Activated naive CD4-positive, alpha-beta T cell treated with anti-CD3 and anti-CD28 coated beads, Interleukin-2, amount 50 U/mL, for 24 hours (primary cell): ENCODE measurements around the gene S100A4.
"Not testable (repeated sequence)": the region's sequence is repeated elsewhere in the genome, so short reads cannot be mapped to it uniquely, and the experiment has no call there.

Source experiments
- H3K27ac Mint-ChIP-seq: one replicate; pipeline ENCODE4 v1.8.0; 2021; ENCODE audit warnings: mild to moderate bottlenecking, mixed read lengths
- H3K27me3 Mint-ChIP-seq: one replicate; pipeline ENCODE4 v1.8.0; 2021; ENCODE audit warnings: mixed read lengths
- H3K36me3 Mint-ChIP-seq: one replicate; pipeline ENCODE4 v1.8.0; 2021; ENCODE audit warnings: mixed read lengths
- H3K4me1 Mint-ChIP-seq: one replicate; pipeline ENCODE4 v1.8.0; 2021; ENCODE audit warnings: mixed read lengths
- H3K4me3 Mint-ChIP-seq: one replicate; pipeline ENCODE4 v1.8.0; 2021; ENCODE audit warnings: mild to moderate bottlenecking, mixed read lengths
- H3K9me3 Mint-ChIP-seq: one replicate; pipeline ENCODE4 v1.8.0; 2021; ENCODE audit warnings: mixed read lengths

The S100A4 gene

DNA sequence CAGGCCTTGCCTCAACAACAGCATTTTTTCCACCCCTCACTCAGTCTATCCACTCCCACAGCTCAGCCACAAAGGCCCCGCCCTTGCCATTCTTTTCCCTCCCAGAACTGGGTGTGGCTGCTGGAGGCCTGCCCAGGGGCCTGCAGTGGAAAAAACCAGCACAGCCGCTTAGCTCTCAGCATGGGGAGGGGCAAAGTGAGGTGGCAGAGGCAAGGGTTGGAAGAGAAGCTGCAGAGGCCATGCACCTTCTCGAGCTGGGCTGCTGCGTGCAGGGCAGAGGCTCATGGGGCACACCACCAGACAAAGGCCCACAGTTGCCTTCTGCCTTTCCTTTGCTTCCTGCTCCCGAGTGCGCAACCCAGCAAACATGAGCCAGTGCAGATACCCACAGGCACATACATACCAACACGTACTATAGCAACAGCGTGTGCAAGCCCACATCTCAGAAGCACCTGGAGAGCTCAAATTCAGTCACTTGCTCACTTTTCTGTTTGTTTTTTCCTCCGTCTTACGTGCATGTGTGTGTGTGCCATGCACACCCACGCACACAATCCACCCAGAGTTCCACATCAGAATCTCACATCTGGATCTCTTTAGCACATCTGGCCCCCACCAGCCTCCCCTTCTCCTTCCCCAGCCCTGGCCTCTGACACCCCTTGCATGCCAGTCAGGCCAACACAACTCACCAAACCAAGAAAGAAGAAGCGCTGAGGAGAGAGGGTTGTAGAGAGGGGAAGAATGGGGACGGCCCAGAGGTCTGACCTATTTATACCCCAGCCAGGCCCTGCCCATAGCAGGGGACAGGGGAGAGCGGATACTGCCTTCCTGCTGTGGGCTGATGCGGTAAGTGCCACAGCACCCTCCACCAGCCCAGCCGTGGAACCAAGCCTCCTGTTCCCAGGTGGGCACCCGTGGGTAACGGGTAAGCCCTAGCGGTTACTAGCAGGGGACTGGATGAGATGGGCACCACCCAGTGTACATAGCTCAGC, at the start of gene S100A4:
S100A4 (minus strand) TSS at position 740 of the 989 bp plus-strand sequence. CDS start 1,012 bp downstream, outside the sequence.
- no peaks in the 10 kb centered on the region for H3K27me3 Mint-ChIP-seq
- H3K27ac Mint-ChIP-seq, result peak within 1 kb of the TSS; percentile 89
- H3K4me3 Mint-ChIP-seq, result peak within 1 kb of the TSS; percentile 77
- H3K4me1 Mint-ChIP-seq, result peaks cover 69% of the 10 kb centered on the region
- H3K36me3 Mint-ChIP-seq, result peaks cover 3% of the 10 kb centered on the region
- no peaks in the 10 kb centered on the region for H3K9me3 Mint-ChIP-seq

DNA sequence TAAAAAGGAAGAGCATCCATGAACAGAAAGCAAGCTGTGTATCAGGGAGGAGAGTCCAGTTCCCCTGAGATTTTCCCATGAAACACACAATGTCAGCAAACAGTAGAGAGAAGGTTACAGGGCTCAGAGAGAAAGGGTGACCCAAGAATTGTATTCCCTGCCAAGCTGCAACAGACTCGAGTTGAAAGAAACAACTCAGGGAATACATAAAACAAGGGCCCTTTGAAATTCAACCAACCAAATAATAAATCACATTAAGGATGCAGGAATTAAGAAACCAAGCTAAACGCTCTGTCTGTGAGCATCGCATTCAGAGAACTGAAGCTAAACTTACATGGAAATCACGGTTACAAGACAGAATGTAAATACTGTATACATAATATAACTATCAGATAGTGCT, 47.1 kb upstream of the S100A4 start:
- no peaks in the 10 kb centered on the region for H3K27me3 Mint-ChIP-seq
- no peaks in the 10 kb centered on the region for H3K36me3 Mint-ChIP-seq
- H3K4me3 Mint-ChIP-seq, result no peak overlapping the region
- no peaks in the 10 kb centered on the region for H3K9me3 Mint-ChIP-seq
- no peak overlapping the region for H3K27ac Mint-ChIP-seq
- no peaks in the 10 kb centered on the region for H3K4me1 Mint-ChIP-seq

DNA sequence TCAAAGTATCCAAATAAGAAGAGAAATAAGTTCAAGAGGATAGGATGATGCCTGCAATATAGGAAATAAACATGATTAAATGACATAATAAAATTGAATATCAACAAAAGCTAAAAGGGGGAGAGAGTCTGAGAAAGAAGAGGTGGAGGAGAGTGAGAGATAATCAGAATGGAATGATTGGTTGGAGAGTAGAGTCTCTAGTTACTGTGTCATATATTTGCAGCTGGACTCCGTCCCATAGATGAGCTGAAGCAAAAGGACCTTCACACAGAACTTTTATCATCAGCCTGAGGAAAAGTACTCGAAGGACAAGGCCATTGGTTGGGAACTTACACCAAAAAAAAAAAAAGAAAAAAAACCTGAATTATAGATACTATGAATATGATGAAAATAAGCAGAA, 42.9 kb upstream of the S100A4 start:
- Mint-ChIP-seq H3K36me3 (no peaks in the 10 kb centered on the region), H3K9me3 (no peaks in the 10 kb centered on the region), H3K4me1 (no peaks in the 10 kb centered on the region), H3K4me3 (no peak overlapping the region), H3K27me3 (no peaks in the 10 kb centered on the region), H3K27ac (no peak overlapping the region)

DNA sequence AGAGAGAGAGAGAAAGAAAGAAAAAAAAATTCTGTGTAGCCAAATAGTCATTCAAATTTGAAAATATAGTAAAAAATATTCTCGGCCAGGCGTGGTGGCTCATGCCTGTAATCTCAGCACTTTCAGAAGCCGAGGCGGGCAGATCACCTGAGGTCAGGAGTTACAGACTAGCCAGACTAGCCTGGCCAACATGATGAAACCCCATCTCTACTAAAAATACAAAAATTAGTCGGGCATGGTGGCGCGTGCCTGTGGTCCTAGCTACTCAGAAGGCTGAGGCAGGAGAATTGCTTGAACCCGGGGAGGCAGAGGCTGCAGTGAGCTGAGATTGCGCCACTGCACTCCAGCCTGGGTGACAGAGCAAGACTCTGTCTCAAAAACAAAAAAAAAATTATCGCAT, 42.4 kb upstream of the S100A4 start:
- H3K4me3 Mint-ChIP-seq, result not testable (repeated sequence)

DNA sequence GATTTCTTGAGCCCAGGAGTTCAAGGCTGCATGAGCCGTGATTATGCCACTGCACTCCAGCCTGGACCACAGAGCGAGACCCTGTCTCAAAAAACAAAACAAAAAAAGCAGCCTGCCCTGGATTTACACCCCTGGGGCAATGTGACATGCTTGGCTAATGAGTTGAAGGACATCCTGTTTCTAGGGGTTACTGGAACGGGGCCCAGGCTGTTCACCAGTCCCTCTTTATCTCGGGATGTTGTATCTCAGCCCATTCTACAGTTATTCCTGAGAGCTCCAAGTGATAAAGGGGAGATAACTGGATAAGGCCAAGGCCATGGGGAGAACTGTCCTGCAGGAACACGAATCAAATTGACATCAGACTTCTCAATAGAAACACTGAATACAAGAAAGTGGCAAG, 41.7 kb upstream of the S100A4 start:
- H3K4me3 Mint-ChIP-seq, result no peak overlapping the region
- no peaks in the 10 kb centered on the region for H3K36me3 Mint-ChIP-seq
- no peaks in the 10 kb centered on the region for H3K4me1 Mint-ChIP-seq
- no peaks in the 10 kb centered on the region for H3K9me3 Mint-ChIP-seq
- no peaks in the 10 kb centered on the region for H3K27me3 Mint-ChIP-seq
- H3K27ac Mint-ChIP-seq, result no peak overlapping the region

More for the DNA sequence above, 42.4 kb upstream of the S100A4 start:
- not testable (repeated sequence) for H3K9me3 Mint-ChIP-seq, H3K27me3 Mint-ChIP-seq, H3K27ac Mint-ChIP-seq, H3K36me3 Mint-ChIP-seq, H3K4me1 Mint-ChIP-seq

DNA sequence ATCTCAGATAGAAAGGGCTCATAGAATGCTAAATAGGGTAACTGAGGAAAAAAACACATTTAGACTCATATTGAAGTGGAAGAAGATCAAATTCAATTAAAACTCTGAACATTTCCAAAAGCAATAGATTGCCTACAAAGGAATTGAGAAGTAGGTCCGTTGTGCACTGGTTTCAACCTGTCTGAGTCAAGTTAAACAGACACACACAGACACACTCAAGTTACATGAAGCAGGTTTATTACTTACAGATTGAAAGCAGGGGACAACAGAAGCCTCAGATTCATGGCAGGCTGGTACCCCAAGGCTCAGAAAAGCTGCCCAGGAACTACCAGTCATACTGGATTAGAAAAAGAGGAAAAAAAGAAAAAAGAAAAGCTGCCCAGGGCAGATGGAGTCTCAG, 40.7 kb upstream of the S100A4 start:
- no peaks in the 10 kb centered on the region for H3K27me3 Mint-ChIP-seq
- H3K4me3 Mint-ChIP-seq, result no peak overlapping the region
- H3K4me1 Mint-ChIP-seq, result no peaks in the 10 kb centered on the region
- no peaks in the 10 kb centered on the region for H3K36me3 Mint-ChIP-seq
- H3K27ac Mint-ChIP-seq, result no peak overlapping the region
- H3K9me3 Mint-ChIP-seq, result no peaks in the 10 kb centered on the region

DNA sequence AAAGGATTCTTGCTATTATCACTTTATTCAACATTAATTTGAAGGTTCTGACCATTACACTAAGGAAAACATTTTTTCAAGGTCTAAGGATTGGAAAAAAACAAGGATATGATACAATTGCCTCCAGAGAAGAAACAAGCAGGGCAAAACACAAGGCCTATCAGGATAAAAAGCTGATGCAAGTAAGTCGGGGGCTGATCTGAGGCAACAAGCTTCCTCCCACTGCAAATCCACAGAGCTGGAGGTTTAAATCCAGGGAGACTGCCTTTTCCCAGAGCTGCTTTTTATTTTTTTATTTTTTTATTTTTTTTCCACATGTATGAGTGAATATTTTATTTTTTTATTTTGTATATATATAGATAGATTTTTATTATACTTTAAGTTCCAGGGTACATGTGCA, 39.4 kb upstream of the S100A4 start:
- Mint-ChIP-seq H3K36me3 (no peaks in the 10 kb centered on the region), H3K27ac (no peak overlapping the region), H3K27me3 (no peaks in the 10 kb centered on the region), H3K4me3 (no peak overlapping the region), H3K4me1 (no peaks in the 10 kb centered on the region), H3K9me3 (no peaks in the 10 kb centered on the region)

DNA sequence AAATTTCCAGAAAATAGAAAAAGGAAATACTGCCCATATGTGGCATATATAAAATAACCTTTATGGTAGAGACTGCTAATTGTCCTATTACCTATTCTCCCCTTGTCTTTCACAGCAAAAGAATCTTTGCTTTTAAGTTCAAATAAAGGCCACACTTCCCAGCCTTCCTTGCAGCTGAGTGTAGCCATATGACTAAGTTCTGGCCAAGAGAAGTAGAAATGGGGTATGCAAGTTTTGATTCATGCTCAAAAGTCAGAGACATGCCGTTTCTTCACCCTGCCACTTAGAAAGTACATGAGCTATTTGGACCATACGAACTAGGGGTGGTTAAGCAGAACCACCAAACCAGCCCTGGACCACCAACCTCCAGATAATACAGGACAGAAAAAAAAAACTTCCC, 38.4 kb upstream of the S100A4 start:
- H3K36me3 Mint-ChIP-seq, result no peaks in the 10 kb centered on the region
- H3K4me1 Mint-ChIP-seq, result no peaks in the 10 kb centered on the region
- no peaks in the 10 kb centered on the region for H3K27me3 Mint-ChIP-seq
- H3K9me3 Mint-ChIP-seq, result no peaks in the 10 kb centered on the region
- H3K4me3 Mint-ChIP-seq, result no peak overlapping the region
- no peak overlapping the region for H3K27ac Mint-ChIP-seq

DNA sequence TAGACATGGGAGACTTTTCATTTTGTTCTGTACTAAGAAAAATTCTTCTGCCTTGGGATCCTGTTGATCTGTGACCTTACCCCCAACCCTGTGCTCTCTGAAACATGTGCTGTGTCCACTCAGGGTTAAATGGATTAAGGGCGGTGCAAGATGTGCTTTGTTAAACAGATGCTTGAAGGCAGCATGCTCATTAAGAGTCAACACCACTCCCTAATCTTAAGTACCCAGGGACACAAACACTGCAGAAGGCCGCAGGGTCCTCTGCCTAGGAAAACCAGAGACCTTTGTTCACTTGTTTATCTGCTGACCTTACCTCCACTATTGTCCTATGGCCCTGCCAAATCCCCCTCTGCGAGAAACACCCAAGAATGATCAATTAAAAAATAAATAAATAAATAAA, 37.9 kb upstream of the S100A4 start:
- H3K27me3 Mint-ChIP-seq, H3K36me3 Mint-ChIP-seq, H3K27ac Mint-ChIP-seq, H3K4me3 Mint-ChIP-seq, H3K9me3 Mint-ChIP-seq, H3K4me1 Mint-ChIP-seq: not testable (repeated sequence)

DNA sequence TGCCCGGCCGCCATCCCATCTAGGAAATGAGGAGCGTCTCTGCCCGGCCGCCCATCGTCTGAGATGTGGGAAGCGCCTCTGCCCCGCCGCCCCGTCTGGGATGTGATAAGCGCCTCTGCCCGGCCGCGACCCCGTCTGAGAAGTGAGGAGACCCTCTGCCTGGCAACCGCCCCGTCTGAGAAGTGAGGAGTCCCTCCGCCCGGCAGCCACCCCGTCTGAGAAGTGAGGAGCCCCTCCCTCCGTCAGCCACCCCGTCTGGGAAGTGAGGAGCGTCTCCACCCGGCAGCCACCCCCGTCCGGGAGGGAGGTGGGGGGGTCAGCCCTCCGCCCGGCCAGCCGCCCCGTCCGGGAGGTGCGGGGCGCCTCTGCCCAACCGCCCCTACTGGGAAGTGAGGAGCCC, 37.2 kb upstream of the S100A4 start:
- H3K36me3 Mint-ChIP-seq, H3K4me1 Mint-ChIP-seq, H3K27ac Mint-ChIP-seq, H3K27me3 Mint-ChIP-seq, H3K4me3 Mint-ChIP-seq, H3K9me3 Mint-ChIP-seq: not testable (repeated sequence)

DNA sequence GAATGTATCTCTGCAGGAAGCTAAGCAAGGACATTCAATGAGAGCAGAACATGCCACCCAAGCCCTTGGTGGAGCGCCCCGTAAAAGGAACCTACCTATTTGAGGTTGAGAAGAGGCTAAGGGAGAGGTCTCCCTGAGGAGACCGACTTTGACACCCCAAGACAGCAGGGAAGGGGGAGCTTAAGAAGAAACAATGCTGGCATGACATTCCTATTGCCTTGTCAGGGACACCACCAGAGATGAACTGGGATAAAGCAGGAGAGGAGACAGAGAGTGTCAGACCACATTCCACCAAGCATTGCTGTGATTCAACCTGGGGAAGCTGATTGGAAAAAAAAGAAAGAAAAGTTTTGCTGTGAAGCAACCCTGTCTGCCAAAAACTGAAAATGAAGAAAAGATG, 33.3 kb upstream of the S100A4 start:
- H3K36me3 Mint-ChIP-seq, result no peaks in the 10 kb centered on the region
- no peaks in the 10 kb centered on the region for H3K4me1 Mint-ChIP-seq
- no peak overlapping the region for H3K27ac Mint-ChIP-seq
- peaks cover 7% of the 10 kb centered on the region for H3K27me3 Mint-ChIP-seq
- no peaks in the 10 kb centered on the region for H3K9me3 Mint-ChIP-seq
- no peak overlapping the region for H3K4me3 Mint-ChIP-seq

DNA sequence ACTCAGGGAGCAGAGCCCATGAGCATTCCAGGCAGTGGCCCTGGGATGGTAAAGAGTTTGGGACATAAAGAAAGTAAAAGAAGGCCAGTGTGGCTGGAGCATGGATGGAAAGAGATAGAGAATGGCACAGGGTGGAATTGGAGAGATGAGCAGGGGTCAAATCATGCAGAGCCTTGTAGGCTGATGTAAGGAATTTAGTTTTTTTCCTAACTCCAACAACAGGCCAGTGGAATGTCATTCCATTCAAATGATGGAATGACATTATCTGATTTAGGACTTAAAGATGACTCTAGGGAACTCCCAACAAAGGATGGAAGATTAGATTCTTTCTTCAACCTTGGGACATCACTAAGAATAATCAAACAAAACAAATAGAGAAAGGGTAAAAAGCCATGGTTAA, 32.9 kb upstream of the S100A4 start:
- H3K4me1 Mint-ChIP-seq, result peaks cover 3% of the 10 kb centered on the region
- H3K36me3 Mint-ChIP-seq, result no peaks in the 10 kb centered on the region
- no peaks in the 10 kb centered on the region for H3K9me3 Mint-ChIP-seq
- no peak overlapping the region for H3K4me3 Mint-ChIP-seq
- H3K27me3 Mint-ChIP-seq, result peaks cover 7% of the 10 kb centered on the region
- peak overlapping the region; percentile 66 for H3K27ac Mint-ChIP-seq

DNA sequence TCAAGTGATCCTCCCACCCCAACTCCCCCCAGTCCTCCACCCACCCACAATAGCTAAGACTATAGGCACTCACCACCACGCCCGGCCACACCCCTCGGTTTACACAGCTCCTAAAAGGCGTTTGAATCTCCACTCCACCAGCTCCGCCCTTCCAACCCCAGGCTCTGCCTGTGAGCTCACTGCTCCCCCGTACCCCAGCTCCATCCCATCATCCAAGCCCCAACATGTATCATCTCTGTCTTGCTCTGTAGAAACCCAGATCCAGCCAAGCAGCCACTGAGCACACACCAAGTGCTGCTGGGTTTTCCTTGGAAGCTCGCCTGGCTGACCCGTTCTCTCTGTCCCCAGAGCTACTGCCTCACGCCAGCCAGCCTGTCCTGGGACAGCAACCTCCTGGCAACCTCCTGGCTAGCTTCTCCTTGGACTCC, 32.0 kb upstream of the S100A4 start:
- Mint-ChIP-seq H3K4me3 (no peak overlapping the region), H3K36me3 (no peaks in the 10 kb centered on the region), H3K9me3 (no peaks in the 10 kb centered on the region), H3K27me3 (peaks cover 7% of the 10 kb centered on the region), H3K27ac (no peak overlapping the region), H3K4me1 (peaks cover 11% of the 10 kb centered on the region)

DNA sequence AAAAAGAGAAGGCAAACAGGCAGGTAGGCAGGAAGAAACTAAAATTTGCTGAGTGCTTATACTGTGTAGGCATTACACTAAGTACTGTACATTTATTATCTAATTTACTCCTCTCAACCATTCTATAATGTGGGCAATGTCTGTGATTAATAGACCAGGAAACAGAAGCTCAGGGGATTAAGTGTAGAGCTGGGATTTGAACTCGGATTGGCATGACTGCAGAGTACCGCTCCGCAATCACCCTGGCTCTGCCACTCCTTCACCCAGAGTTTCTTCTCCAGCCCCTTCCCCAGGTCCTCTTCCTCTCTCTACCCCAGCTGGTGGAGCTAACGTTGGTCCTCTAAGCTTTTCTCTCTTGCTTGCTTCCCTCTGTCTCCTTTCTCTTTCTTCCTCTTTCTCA, 31.5 kb upstream of the S100A4 start:
- Mint-ChIP-seq H3K36me3 (no peaks in the 10 kb centered on the region), H3K4me1 (peaks cover 16% of the 10 kb centered on the region), H3K27ac (no peak overlapping the region), H3K27me3 (peaks cover 7% of the 10 kb centered on the region), H3K9me3 (no peaks in the 10 kb centered on the region), H3K4me3 (no peak overlapping the region)

DNA sequence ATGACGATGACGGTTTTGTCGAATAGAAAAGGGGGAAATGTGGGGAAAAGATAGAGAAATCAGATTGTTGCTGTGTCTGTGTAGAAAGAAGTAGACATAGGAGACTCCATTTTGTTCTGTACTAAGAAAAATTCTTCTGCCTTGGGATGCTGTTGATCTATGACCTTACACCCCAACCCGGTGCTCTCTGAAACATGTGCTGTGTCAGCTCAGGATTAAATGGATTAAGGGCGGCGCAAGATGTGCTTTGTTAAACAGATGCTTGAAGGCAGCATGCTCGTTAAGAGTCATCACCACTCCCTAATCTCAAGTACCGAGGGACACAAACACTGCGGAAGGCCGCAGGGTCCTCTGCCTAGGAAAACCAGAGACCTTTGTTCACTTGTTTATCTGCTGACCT, 29.9 kb upstream of the S100A4 start:
- H3K4me1 Mint-ChIP-seq, result peaks cover 24% of the 10 kb centered on the region
- H3K27ac Mint-ChIP-seq, H3K4me3 Mint-ChIP-seq, H3K27me3 Mint-ChIP-seq, H3K36me3 Mint-ChIP-seq, H3K9me3 Mint-ChIP-seq: not testable (repeated sequence)

DNA sequence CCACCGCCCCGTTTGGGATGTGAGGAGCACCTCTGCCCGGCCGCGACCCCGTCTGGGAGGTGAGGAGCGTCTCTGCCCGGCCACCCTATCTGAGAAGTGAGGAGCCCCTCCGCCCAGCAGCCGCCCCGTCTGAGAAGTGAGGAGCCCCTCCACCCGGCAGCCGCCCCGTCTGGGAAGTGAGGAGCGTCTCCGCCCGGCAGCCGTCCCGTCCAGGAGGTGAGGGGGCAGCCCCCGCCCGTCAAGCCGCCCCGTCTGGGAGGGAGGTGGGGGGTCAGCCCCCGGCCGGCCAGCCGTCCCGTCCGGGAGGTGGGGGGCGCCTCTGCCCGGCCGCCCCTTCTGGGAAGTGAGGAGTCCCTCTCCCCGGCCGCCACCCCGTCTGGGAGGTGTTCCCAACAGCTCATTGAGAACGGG, 29.5 kb upstream of the S100A4 start:
- H3K4me3 Mint-ChIP-seq, H3K36me3 Mint-ChIP-seq, H3K9me3 Mint-ChIP-seq, H3K27ac Mint-ChIP-seq, H3K27me3 Mint-ChIP-seq: not testable (repeated sequence)
- peaks cover 24% of the 10 kb centered on the region for H3K4me1 Mint-ChIP-seq

DNA sequence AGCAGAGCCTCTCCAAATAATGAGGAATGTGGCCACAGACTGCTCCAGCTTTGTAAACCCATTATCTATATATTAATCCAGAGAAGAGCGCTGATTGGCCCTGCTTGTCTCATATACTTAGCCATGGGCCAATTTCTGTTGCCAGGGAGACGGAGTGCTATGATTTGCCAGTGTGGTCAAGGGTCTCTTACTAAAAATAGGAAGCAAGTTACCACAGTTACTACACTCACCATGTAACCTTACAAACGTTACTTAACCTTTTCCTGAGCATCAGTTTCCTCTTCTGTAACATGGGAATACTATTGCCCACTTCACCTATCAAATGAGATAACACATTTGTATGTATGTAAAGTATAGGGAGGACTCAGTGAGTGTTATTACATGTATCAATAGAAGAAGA, 27.7 kb upstream of the S100A4 start:
- H3K36me3 Mint-ChIP-seq, result no peaks in the 10 kb centered on the region
- H3K4me1 Mint-ChIP-seq, result peaks cover 29% of the 10 kb centered on the region
- H3K4me3 Mint-ChIP-seq, result peak overlapping the region; percentile 41
- no peaks in the 10 kb centered on the region for H3K9me3 Mint-ChIP-seq
- peak overlapping the region; percentile 71 for H3K27ac Mint-ChIP-seq
- peaks cover 5% of the 10 kb centered on the region for H3K27me3 Mint-ChIP-seq
